BLaER1 treated with 17β-estradiol and CSF1 and Interleukin-3, amounts not matched to agents 10 nM and 100 nM (cell line): ENCODE measurements around the gene UBALD1.

Source experiments
- H3K27ac ChIP-seq, 11 experiments: shearing (Covaris generic); formaldehyde crosslinking; 2 replicates each; pipeline ENCODE4 v1.8.1; 2022
- H3K27me3 ChIP-seq, 11 experiments: shearing (Covaris generic); formaldehyde crosslinking; 2 replicates each; pipeline ENCODE4 v1.8.1; 2022
- H3K36me3 ChIP-seq, 11 experiments: shearing (Covaris generic); formaldehyde crosslinking; 2 replicates each; pipeline ENCODE4 v1.8.1; 2022
- H3K4me1 ChIP-seq, 10 experiments: shearing (Covaris generic); formaldehyde crosslinking; 2 replicates each; pipeline ENCODE4 v1.8.1; 2022
- H3K4me2 ChIP-seq, 11 experiments: shearing (Covaris generic); formaldehyde crosslinking; 2 replicates each; pipeline ENCODE4 v1.8.1; 2022
- H3K4me3 ChIP-seq, 10 experiments: shearing (Covaris generic); formaldehyde crosslinking; 2 replicates each; pipeline ENCODE4 v1.8.1; 2022
- H3K9ac ChIP-seq, 11 experiments: shearing (Covaris generic); formaldehyde crosslinking; 2 replicates each; pipeline ENCODE4 v1.8.1; 2022
- H3K9me3 ChIP-seq, 11 experiments: shearing (Covaris generic); formaldehyde crosslinking; replicated peaks in 1 of 11; 2 replicates each; pipeline ENCODE4 v1.8.1; 2022
- H4K20me1 ChIP-seq, 11 experiments: shearing (Covaris generic); formaldehyde crosslinking; 2 replicates each; pipeline ENCODE4 v1.8.1; 2022
- Cebpa-rat ChIP-seq, 11 experiments: shearing (Covaris generic); IDR thresholded peaks; 2 replicates each; pipeline ENCODE4 v1.8.1; 2022

UBALD1 gene

GRCh38 chr16:4615384-4616046, 827 bp upstream of the UBALD1 start:
- H3K27ac ChIP-seq: peak overlapping the region; percentile 65 to 96 (median 91); a peak in 21 of 22 replicates
- no peak for TF ChIP-seq Cebpa-rat (IDR thresholded peaks at IDR 0.05)
- H4K20me1 ChIP-seq: peaks cover 33 to 40% (median 35%) of the 10 kb centered on the region in 11 experiments
- no peaks in the 10 kb centered on the region for H3K27me3 ChIP-seq
- peaks cover 50 to 61% (median 56%) of the 10 kb centered on the region in 10 experiments for H3K4me1 ChIP-seq
- H3K36me3 ChIP-seq: peaks cover 0 to 9% (median 0%) of the 10 kb centered on the region in 11 experiments; a peak in 3 of 22 replicates
- H3K9me3 ChIP-seq: no peaks in the 10 kb centered on the region
- peak overlapping the region; percentile 74 to 100 (median 90); a peak in 19 of 20 replicates for H3K4me3 ChIP-seq
- H3K4me2 ChIP-seq: peak overlapping the region; percentile 87 to 100 (median 99)
- peak overlapping the region; percentile 87 to 98 (median 94) for H3K9ac ChIP-seq

- Histone ChIP-seq H3K4me2 (peak overlapping the region; percentile 87 to 100 (median 99)), H4K20me1 (peaks cover 44 to 55% (median 50%) of the 10 kb centered on the region in 11 experiments), H3K4me3 (peak overlapping the region; percentile 74 to 100 (median 90)), H3K9ac (peak overlapping the region; percentile 87 to 98 (median 94)), H3K36me3 (peaks cover 5 to 25% (median 12%) of the 10 kb centered on the region in 11 experiments; a peak in 17 of 22 replicates), H3K27me3 (no peaks in the 10 kb centered on the region), H3K27ac (peak overlapping the region; percentile 70 to 96 (median 91)), H3K4me1 (peaks cover 55 to 68% (median 62%) of the 10 kb centered on the region in 10 experiments), H3K9me3 (no peaks in the 10 kb centered on the region)
- TF ChIP-seq Cebpa-rat (IDR thresholded peaks at IDR 0.05): no peak
Observed at GRCh38 chr16:4613636-4614570, 785 bp downstream of the UBALD1 start.

DNA sequence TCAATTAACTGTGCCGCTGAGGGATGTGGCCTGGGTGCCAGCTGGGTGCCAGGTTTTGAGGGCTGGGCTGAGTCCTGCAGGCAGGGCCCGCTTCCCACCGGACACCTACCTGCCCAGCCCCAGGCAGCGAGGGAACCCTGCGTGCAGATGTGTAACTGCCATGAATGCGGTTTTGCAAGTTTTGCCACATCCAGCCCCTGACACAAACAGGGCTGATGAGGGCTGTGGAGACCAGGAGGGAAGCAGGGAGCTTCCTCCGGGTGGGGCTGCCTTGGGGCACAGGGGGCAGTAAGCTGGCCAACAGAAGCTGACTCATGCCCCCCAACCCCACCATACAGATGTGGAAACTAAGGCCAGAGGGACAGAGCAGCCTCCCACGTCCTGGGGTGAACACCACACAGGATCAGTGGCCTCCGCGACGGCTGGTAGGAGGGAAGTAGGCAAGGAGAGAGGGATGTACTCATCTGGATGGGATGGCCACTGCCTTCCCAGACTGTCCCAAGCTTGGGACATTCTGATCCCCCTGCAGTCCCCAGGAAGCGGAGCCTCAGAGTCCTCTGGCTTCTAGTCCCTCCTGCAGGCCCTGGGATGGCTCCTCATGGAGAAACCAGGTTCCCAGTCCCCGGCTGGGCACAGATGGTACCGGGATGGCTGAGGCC, 1.6 kb downstream of the UBALD1 start:
- Histone ChIP-seq H4K20me1 (peaks cover 46 to 62% (median 55%) of the 10 kb centered on the region in 11 experiments), H3K9ac (peak overlapping the region; percentile 87 to 98 (median 94)), H3K9me3 (no peaks in the 10 kb centered on the region), H3K36me3 (peaks cover 12 to 32% (median 19%) of the 10 kb centered on the region in 11 experiments; a peak in 20 of 22 replicates), H3K4me1 (peaks cover 55 to 74% (median 66%) of the 10 kb centered on the region in 10 experiments), H3K4me3 (peak overlapping the region; percentile 74 to 100 (median 90)), H3K27ac (peak overlapping the region in 10 of 11 experiments; percentile 86 to 96 (median 92); a peak in 18 of 22 replicates), H3K27me3 (no peaks in the 10 kb centered on the region), H3K4me2 (peak overlapping the region; percentile 87 to 100 (median 99))
- no peak for TF ChIP-seq Cebpa-rat (IDR thresholded peaks at IDR 0.05)

DNA sequence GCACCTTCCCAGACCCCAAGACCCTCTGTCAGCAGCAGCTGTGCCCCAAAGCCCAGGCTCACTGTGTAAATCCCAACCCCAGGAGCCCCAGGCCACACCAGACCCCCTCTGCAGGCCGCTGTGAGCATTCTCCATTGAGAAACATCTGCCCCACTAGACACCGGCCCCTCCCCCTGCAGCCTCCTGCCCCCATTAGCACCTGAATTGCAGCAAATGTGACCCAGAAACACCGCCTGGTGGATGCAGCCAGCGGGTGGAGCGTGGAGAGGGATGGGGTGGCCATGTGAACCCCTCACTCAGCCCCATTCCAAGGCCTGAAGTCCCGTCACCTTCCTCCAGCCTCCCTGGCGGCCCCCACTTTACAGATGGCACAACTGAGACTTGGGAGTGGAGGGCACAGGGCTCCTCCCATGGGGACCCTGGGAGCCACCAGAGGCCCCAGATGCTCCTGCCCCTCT, 2.2 kb downstream of the UBALD1 start:
- H3K27me3 ChIP-seq: no peaks in the 10 kb centered on the region
- peaks cover 51 to 78% (median 70%) of the 10 kb centered on the region in 10 experiments for H3K4me1 ChIP-seq
- H3K27ac ChIP-seq: peak overlapping the region in 1 of 11 experiments; percentile 95; a peak in 1 of 22 replicates
- H4K20me1 ChIP-seq: peaks cover 46 to 68% (median 61%) of the 10 kb centered on the region in 11 experiments
- TF ChIP-seq Cebpa-rat (IDR thresholded peaks at IDR 0.05): no peak
- H3K4me3 ChIP-seq: peak overlapping the region in 8 of 10 experiments; percentile 74 to 100 (median 86); a peak in 8 of 20 replicates
- peaks cover 18 to 38% (median 25%) of the 10 kb centered on the region in 11 experiments; a peak in 21 of 22 replicates for H3K36me3 ChIP-seq
- H3K9me3 ChIP-seq: no peaks in the 10 kb centered on the region
- H3K4me2 ChIP-seq: peak overlapping the region; percentile 87 to 100 (median 99)
- H3K9ac ChIP-seq: peak overlapping the region in 10 of 11 experiments; percentile 87 to 98 (median 94); a peak in 18 of 22 replicates

- Histone ChIP-seq H4K20me1 (peaks cover 46 to 77% (median 68%) of the 10 kb centered on the region in 11 experiments), H3K9me3 (no peaks in the 10 kb centered on the region), H3K4me2 (peak overlapping the region; percentile 12 to 100 (median 43); a peak in 19 of 22 replicates), H3K9ac (peak overlapping the region in 9 of 11 experiments; percentile 8 to 56 (median 37); a peak in 9 of 22 replicates), H3K36me3 (peaks cover 22 to 46% (median 29%) of the 10 kb centered on the region in 11 experiments; a peak in 21 of 22 replicates), H3K4me3 (no peak overlapping the region), H3K27ac (peak overlapping the region in 2 of 11 experiments; percentile 18; a peak in 1 of 22 replicates), H3K4me1 (peaks cover 43 to 68% (median 62%) of the 10 kb centered on the region in 10 experiments), H3K27me3 (no peaks in the 10 kb centered on the region)
- no peak for TF ChIP-seq Cebpa-rat (IDR thresholded peaks at IDR 0.05)
Observed at GRCh38 chr16:4611337-4612021, 3.2 kb downstream of the UBALD1 start.

GRCh38 chr16:4610011-4611005, 4.4 kb downstream of the UBALD1 start:
- Histone ChIP-seq H3K9me3 (no peaks in the 10 kb centered on the region), H3K4me1 (peaks cover 37 to 64% (median 54%) of the 10 kb centered on the region in 10 experiments), H3K4me3 (no peak overlapping the region), H4K20me1 (peaks cover 46 to 87% (median 70%) of the 10 kb centered on the region in 11 experiments), H3K4me2 (peak overlapping the region in 7 of 11 experiments; percentile 12 to 67 (median 43); a peak in 10 of 22 replicates), H3K9ac (peak overlapping the region in 6 of 11 experiments; percentile 2 to 56 (median 22); a peak in 9 of 22 replicates), H3K27me3 (no peaks in the 10 kb centered on the region), H3K27ac (peak overlapping the region in 2 of 11 experiments; percentile 6 to 9; a peak in 1 of 22 replicates), H3K36me3 (peaks cover 22 to 46% (median 29%) of the 10 kb centered on the region in 11 experiments; a peak in 21 of 22 replicates)
- TF ChIP-seq Cebpa-rat (IDR thresholded peaks at IDR 0.05): no peak
